ENCODE results near the gene DUOX1. TPM values are rescaled to one million over a fixed set of nuclear protein-coding genes. Genes with fewer than 3 reads are reported as not detected.
A peak's percentile ranks its signal among the peaks of the same experiment; 100 is the strongest.

The DUOX1 gene
- total and polyA plus RNA-seq, 2 donors (not counting 3 experiments of a cell fraction or from before 2014, with no cell fraction given) = not detected

- Histone ChIP-seq H4K20me1 (replicated peaks; ENCODE audit: control insufficient read depth, extremely low read depth, insufficient read depth, low read length) (no peaks in the 10 kb centered on the region), H3K79me2 (ENCODE audit: control insufficient read depth, insufficient read depth, low read length) (no peaks in the 10 kb centered on the region), H3K9me1 (replicated peaks; ENCODE audit: control insufficient read depth, extremely low read depth, insufficient read depth, low read length) (no peaks in the 10 kb centered on the region), H3K9me3 (replicated peaks; ENCODE audit: control insufficient read depth, insufficient read depth, low read length) (no peaks in the 10 kb centered on the region), H3K4me3 (replicated peaks in 1 of 3; ENCODE audit: insufficient read depth in 1 of 3, low read depth in 1 of 3, low read length in 3 of 3) (peak overlapping the region; percentile 54 to 76 (median 61)), H3K9ac (replicated peaks; ENCODE audit: extremely low read depth, insufficient read depth, low read length) (peak overlapping the region; percentile 95), H3K4me1 (ENCODE audit: control insufficient read depth, extremely low read depth, insufficient read depth, low read length) (peaks cover 3% of the 10 kb centered on the region), H2AFZ (ENCODE audit: low read depth, low read length) (peak overlapping the region; percentile 72), H3K27ac (ENCODE audit: insufficient read depth, low read depth, low read length) (peak overlapping the region; percentile 79), H3K27me3 (ENCODE audit: control insufficient read depth in 2 of 2, insufficient read depth in 2 of 2, low read length in 2 of 2) (no peaks in the 10 kb centered on the region), H3K36me3 (ENCODE audit: control insufficient read depth in 2 of 2, extremely low read depth in 1 of 2, insufficient read depth in 2 of 2, low read length in 2 of 2) (no peaks in the 10 kb centered on the region), H3K4me2 (ENCODE audit: insufficient read depth, low read length) (peak overlapping the region; percentile 63)
- TF ChIP-seq MYC (IDR thresholded peaks at IDR 0.05; ENCODE audit: low read depth, low read length) = no peak
- TF ChIP-seq CTCF (IDR thresholded peaks at IDR 0.05; ENCODE audit: extremely low read depth in 1 of 2, insufficient read depth in 1 of 2, low read depth in 1 of 2, low read length in 2 of 2) = peak; percentile 52 to 74
- TF ChIP-seq EZH2 (IDR thresholded peaks at IDR 0.05; ENCODE audit: borderline replicate concordance, low read depth, low read length, severe bottlenecking) = no peak
- peak; percentile 15 for TF ChIP-seq MAX (IDR thresholded peaks at IDR 0.05; ENCODE audit: insufficient read depth, insufficient read length)
- TF ChIP-seq GATA2 (IDR thresholded peaks at IDR 0.05; ENCODE audit: insufficient read depth, insufficient read length, low read depth, low read length) = no peak
- TF ChIP-seq POLR2AphosphoS5 (IDR thresholded peaks at IDR 0.05; ENCODE audit: insufficient read depth, low read depth, low read length) = peak; percentile 87
- dilution Hi-C loops (cut with MboI; ENCODE audit: extremely low pct_ligation_motif_present, low sequenced_read_pairs) = no loop called here
- intact Hi-C loops (cut with micrococcal nuclease) = loop anchor here (1.0 kb wide), 2 partner anchors 31 to 109 kb away; no protein-coding TSS in a partner anchor
- peak; percentile 91 for FAIRE-seq
- ChIA-PET CTCF (interaction anchor here (0.7 to 2.2 kb wide), 7 partner anchors 10 to 264 kb away, joined by 3 to 8 read pairs (median 4); a partner anchor contains a TSS), POLR2A (interaction anchor here (0.8 kb wide), 1 partner anchor 15 kb away, joined by 3 read pairs; no protein-coding TSS in a partner anchor)
- BruUV-seq (replicated peaks) = TSS peak; percentile 53
- DNase-seq (ENCODE audit: low read depth, low spot score) = peak; percentile 72
Measured at GRCh38 chr15:45166834-45167630, 37.2 kb downstream of the DUOX1 start.
